Parathyroid adenoma (tissue), 2 donors: Measurements from ENCODE around the gene SENP3.
A peak's percentile ranks its signal among the peaks of the same experiment; 100 is the strongest.

Experiments
- H2AFZ ChIP-seq: fragments of 300-600 bp; sonication (generic); one replicate; pipeline ENCODE4 v1.7.0; 2017; ENCODE audit warnings: antibody characterized with exemption, mild to moderate bottlenecking
- H3K27ac ChIP-seq: fragments of 300-600 bp; sonication (generic); one replicate; pipeline ENCODE4 v1.7.0; 2017
- H3K27me3 ChIP-seq: fragments of 300-600 bp; sonication (generic); one replicate; pipeline ENCODE4 v1.7.0; 2017; ENCODE audit warnings: low read length; ENCODE audit not compliant: control insufficient read depth, insufficient read depth
- H3K36me3 ChIP-seq: fragments of 300-600 bp; sonication (generic); one replicate; pipeline ENCODE4 v1.7.0; 2017; ENCODE audit warnings: low read length; ENCODE audit not compliant: control insufficient read depth, insufficient read depth
- H3K4me1 ChIP-seq: fragments of 300-600 bp; sonication (generic); one replicate; pipeline ENCODE4 v1.7.0; 2017; ENCODE audit warnings: control low read depth
- H3K4me2 ChIP-seq: fragments of 300-600 bp; sonication (generic); one replicate; pipeline ENCODE4 v1.7.0; 2017; ENCODE audit warnings: low read length
- H3K4me3 ChIP-seq: fragments of 300-600 bp; sonication (generic); one replicate; pipeline ENCODE4 v1.7.0; 2017; ENCODE audit warnings: low read depth, low read length
- H3K79me2 ChIP-seq: fragments of 300-600 bp; sonication (generic); one replicate; pipeline ENCODE4 v1.7.0; 2017; ENCODE audit warnings: control low read depth
- H3K9ac ChIP-seq: fragments of 300-600 bp; sonication (generic); one replicate; pipeline ENCODE4 v1.7.0; 2017; ENCODE audit warnings: mild to moderate bottlenecking
- H3K9me3 ChIP-seq: fragments of 300-600 bp; sonication (generic); one replicate; pipeline ENCODE4 v1.7.0; 2017; ENCODE audit warnings: low read length; ENCODE audit not compliant: control insufficient read depth
- TF ChIP-seq, protein P1 (sequence below): fragments of 300-600 bp; sonication (generic); IDR thresholded peaks from one replicate; pipeline ENCODE4 v1.7.0; 2017; ENCODE audit warnings: antibody characterized with exemption, mild to moderate bottlenecking
- donor health status: primary hyperparathyroidism.

The SENP3 gene

DNA sequence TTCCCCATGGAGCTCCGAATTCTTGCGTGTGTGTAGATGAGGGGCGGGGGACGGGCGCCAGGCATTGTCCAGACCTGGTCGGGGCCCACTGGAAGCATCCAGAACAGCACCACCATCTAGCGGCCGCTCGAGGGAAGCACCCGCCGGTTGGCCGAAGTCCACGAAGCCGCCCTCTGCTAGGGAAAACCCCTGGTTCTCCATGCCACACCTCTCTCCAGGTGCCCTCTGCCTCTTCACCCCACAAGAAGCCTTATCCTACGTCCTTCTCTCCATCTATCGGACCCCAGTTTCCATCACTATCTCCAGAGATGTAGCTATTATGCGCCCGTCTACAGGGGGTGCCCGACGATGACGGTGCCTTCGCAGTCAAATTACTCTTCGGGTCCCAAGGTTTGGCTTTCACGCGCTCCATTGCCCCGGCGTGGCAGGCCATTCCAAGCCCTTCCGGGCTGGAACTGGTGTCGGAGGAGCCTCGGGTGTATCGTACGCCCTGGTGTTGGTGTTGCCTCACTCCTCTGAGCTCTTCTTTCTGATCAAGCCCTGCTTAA lies 617 bp upstream of the SENP3 start:
- no peaks in the 10 kb centered on the region for H3K36me3 ChIP-seq

DNA sequence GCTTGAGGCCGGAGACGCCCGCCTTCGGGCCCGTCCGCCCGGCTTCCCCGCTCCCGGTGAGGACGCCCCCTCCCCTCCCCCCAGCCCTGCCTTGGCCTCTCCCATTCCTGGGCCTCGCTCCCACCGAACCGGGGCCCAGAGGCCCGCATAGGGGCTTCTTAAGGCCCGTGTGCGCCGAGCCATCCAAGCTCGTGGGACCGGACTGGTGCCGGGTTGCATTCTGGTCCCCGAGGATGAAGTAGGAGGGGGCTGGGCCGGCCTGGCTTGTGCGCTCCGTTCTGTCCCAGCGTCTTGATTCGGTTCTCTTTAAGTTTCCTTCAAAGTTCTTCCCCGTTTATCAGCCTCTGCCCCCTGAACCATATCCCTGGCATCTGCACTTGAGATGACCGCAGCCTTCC lies 488 bp downstream of the SENP3 start:
- peak overlapping the region; percentile 96 for H3K27ac ChIP-seq
- no peaks in the 10 kb centered on the region for H3K36me3 ChIP-seq

More for the DNA sequence above, 617 bp upstream of the SENP3 start:
- Histone ChIP-seq H3K9me3 (no peaks in the 10 kb centered on the region), H3K4me2 (peak overlapping the region; percentile 99), H3K27ac (peak overlapping the region; percentile 96), H3K27me3 (no peaks in the 10 kb centered on the region), H3K4me1 (peaks cover 31% of the 10 kb centered on the region), H3K9ac (peak overlapping the region; percentile 31), H2AFZ (peak overlapping the region; percentile 93), H3K4me3 (peak overlapping the region; percentile 87), H3K79me2 (peaks cover 23% of the 10 kb centered on the region)
- TF ChIP-seq, protein P1, sequence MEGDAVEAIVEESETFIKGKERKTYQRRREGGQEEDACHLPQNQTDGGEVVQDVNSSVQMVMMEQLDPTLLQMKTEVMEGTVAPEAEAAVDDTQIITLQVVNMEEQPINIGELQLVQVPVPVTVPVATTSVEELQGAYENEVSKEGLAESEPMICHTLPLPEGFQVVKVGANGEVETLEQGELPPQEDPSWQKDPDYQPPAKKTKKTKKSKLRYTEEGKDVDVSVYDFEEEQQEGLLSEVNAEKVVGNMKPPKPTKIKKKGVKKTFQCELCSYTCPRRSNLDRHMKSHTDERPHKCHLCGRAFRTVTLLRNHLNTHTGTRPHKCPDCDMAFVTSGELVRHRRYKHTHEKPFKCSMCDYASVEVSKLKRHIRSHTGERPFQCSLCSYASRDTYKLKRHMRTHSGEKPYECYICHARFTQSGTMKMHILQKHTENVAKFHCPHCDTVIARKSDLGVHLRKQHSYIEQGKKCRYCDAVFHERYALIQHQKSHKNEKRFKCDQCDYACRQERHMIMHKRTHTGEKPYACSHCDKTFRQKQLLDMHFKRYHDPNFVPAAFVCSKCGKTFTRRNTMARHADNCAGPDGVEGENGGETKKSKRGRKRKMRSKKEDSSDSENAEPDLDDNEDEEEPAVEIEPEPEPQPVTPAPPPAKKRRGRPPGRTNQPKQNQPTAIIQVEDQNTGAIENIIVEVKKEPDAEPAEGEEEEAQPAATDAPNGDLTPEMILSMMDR, result peak; percentile 82

DNA sequence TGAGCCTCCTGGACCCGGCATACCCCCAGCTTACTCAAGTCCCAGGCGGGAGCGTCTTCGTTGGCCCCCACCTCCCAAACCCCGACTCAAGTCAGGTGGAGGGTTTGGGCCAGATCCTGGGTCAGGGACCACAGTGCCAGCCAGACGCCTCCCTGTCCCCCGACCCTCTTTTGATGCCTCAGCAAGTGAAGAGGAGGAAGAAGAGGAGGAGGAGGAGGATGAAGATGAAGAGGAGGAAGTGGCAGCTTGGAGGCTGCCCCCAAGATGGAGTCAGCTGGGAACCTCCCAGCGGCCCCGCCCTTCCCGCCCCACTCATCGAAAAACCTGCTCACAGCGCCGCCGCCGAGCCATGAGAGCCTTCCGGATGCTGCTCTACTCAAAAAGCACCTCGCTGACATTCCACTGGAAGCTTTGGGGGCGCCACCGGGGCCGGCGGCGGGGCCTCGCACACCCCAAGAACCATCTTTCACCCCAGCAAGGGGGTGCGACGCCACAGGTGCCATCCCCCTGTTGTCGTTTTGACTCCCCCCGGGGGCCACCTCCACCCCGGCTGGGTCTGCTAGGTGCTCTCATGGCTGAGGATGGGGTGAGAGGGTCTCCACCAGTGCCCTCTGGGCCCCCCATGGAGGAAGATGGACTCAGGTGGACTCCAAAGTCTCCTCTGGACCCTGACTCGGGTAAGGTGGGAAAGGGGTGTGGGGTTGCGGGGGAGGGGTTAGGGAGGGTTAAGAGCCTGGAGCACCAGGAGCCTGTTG lies 1.6 kb downstream of the SENP3 start:
- TF ChIP-seq, protein P1, result no peak
- Histone ChIP-seq H3K27ac (no peak overlapping the region), H3K4me3 (peak overlapping the region; percentile 87), H3K79me2 (peaks cover 26% of the 10 kb centered on the region), H3K4me1 (peaks cover 24% of the 10 kb centered on the region), H3K27me3 (no peaks in the 10 kb centered on the region), H2AFZ (no peak overlapping the region), H3K36me3 (no peaks in the 10 kb centered on the region), H3K9ac (no peak overlapping the region), H3K9me3 (no peaks in the 10 kb centered on the region), H3K4me2 (peak overlapping the region; percentile 99)

More for the DNA sequence above, 488 bp downstream of the SENP3 start:
- no peaks in the 10 kb centered on the region for H3K27me3 ChIP-seq
- TF ChIP-seq, protein P1, result no peak
- H3K4me1 ChIP-seq, result peaks cover 31% of the 10 kb centered on the region
- H3K4me3 ChIP-seq, result peak overlapping the region; percentile 87
- no peaks in the 10 kb centered on the region for H3K9me3 ChIP-seq
- peaks cover 23% of the 10 kb centered on the region for H3K79me2 ChIP-seq
- H3K9ac ChIP-seq, result peak overlapping the region; percentile 85
- peak overlapping the region; percentile 93 for H2AFZ ChIP-seq
- H3K4me2 ChIP-seq, result peak overlapping the region; percentile 99

DNA sequence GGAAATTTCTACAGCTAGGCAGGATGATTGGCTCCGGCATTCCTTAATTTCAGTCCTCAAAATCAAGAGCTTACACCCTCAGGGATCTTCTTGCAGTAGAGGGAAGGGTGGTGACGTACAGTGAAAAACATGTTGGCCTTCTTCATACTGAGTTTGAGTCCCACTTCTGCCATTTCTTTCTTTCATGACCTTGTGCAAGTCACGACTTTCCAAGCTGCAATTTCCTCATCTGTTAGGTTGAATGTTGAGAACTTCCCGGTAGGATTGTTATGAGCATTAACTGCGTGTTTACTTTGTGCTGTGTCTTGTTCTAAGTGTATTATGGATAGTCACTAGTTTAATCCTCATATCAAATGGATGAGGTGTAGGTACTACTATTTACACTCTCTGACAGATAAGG lies 7.9 kb downstream of the SENP3 start:
- no peaks in the 10 kb centered on the region for H3K36me3 ChIP-seq
- H3K9me3 ChIP-seq, result no peaks in the 10 kb centered on the region
- no peak overlapping the region for H3K9ac ChIP-seq

More for the DNA sequence above, 7.9 kb downstream of the SENP3 start:
- H3K79me2 ChIP-seq, result peaks cover 17% of the 10 kb centered on the region
- no peak overlapping the region for H3K4me2 ChIP-seq
- H3K27ac ChIP-seq, result no peak overlapping the region
- H3K4me3 ChIP-seq, result no peak overlapping the region
- TF ChIP-seq, protein P1, result no peak
- no peak overlapping the region for H2AFZ ChIP-seq
- H3K4me1 ChIP-seq, result peaks cover 2% of the 10 kb centered on the region
- no peaks in the 10 kb centered on the region for H3K27me3 ChIP-seq
